K562 (cell line): Measurements from ENCODE around the gene ERLEC1. TPM values are rescaled to one million over a fixed set of nuclear protein-coding genes. Genes with fewer than 3 reads are reported as not detected.
A peak's percentile ranks its signal among the peaks of the same experiment; 100 is the strongest.

Experiments used
- ATAC-seq: fragments of 200-7000 bp; cut with Tn5 transposase; 3 replicates; pipeline ENCODE4 v1.9.1; 2020; ENCODE audit warnings: moderate library complexity
- BruUV-seq: library from RNA; stranded (reverse); fragments of 400-500 nt; replicated peaks from 2 replicates; lab custom pipeline; 2021; lab: Mats Ljungman, UMichigan
- CTCF ChIA-PET: fragments of 300-600 bp; formaldehyde crosslinking; extraction: SDS; loops from one replicate; lab custom pipeline; 2021; ENCODE audit warnings: low intra/inter-chr PET ratio; lab: Yijun Ruan, JAX
- POLR2A ChIA-PET: fragments of 300-600, 350-650 bp; sonication (Branson Sonifier 250); formaldehyde crosslinking; extraction: SDS; loops from one replicate; lab custom pipeline; 2021; ENCODE audit warnings: antibody characterized with exemption, inconsistent platforms; lab: Yijun Ruan, JAX
- DNase-seq, 4 experiments: peaks; one replicate each; pipeline versions ENCODE4 v3.0.0 to v3.0.0-alpha.2; 2011 to 2018; ENCODE audit warnings: low spot score in 3 of 4, mixed read lengths in 3 of 4; ENCODE audit errors: extremely low read depth in 1 of 4
- FAIRE-seq: peaks from 2 replicates; lab custom pipeline; 2011; peaks lifted over from hg19 to GRCh38; lab: Jason Lieb, UNC
- H2AFZ ChIP-seq: 2 replicates; pipeline ENCODE4 v1.6.0; 2011; ENCODE audit warnings: low read depth, low read length, control low read depth, inconsistent platforms
- H3K27ac ChIP-seq: fragments of 200-600 bp; 3 replicates; pipeline ENCODE4 v1.8.0; 2011; ENCODE audit warnings: low read depth, mild to moderate bottlenecking, control low read depth, inconsistent platforms, low read length, moderate library complexity, mixed read lengths; ENCODE audit errors: extremely low read depth
- H3K27me3 ChIP-seq, 2 experiments: fragments of 300-600 bp in 1 of 2; 2 replicates in 1 of 2; 3 replicates in 1 of 2; pipeline versions ENCODE4 v1.6.0 to v1.8.0; 2011; ENCODE audit warnings: inconsistent platforms in 2 of 2, low read length in 2 of 2, mild to moderate bottlenecking in 1 of 2, mixed read lengths in 1 of 2, moderate library complexity in 1 of 2; ENCODE audit not compliant: control insufficient read depth in 2 of 2, insufficient read depth in 2 of 2
- H3K36me3 ChIP-seq: fragments of 300-600 bp; 3 replicates; pipeline ENCODE4 v1.8.0; 2011; ENCODE audit warnings: mild to moderate bottlenecking, low read length, inconsistent platforms; ENCODE audit not compliant: control insufficient read depth, insufficient read depth
- H3K4me1 ChIP-seq, 2 experiments: fragments of 200-600 bp in 1 of 2; replicated peaks in 1 of 2; 2 replicates in 1 of 2; 3 replicates in 1 of 2; pipeline versions ENCODE4 v1.5.1 to v1.8.0; 2011; ENCODE audit warnings: inconsistent platforms in 2 of 2, low read length in 2 of 2, mild to moderate bottlenecking in 1 of 2, mixed read lengths in 1 of 2, moderate library complexity in 1 of 2; ENCODE audit not compliant: control insufficient read depth in 2 of 2, insufficient read depth in 2 of 2
- H3K4me2 ChIP-seq: 2 replicates; pipeline ENCODE4 v1.6.1; 2011; ENCODE audit warnings: low read length, control low read depth, inconsistent platforms, mixed read lengths; ENCODE audit not compliant: insufficient read depth
- H3K4me3 ChIP-seq: fragments of 200-600 bp; sonication (generic), shearing (Covaris generic); 2 replicates; pipeline ENCODE4 v1.5.1; 2016; ENCODE audit warnings: control low read depth, inconsistent platforms
- H3K79me2 ChIP-seq: fragments of 200-600 bp; 3 replicates; pipeline ENCODE4 v1.8.0; 2011; ENCODE audit warnings: low read length, inconsistent platforms; ENCODE audit not compliant: control insufficient read depth, insufficient read depth
- H3K9ac ChIP-seq, 2 experiments: 2 replicates each; pipeline versions ENCODE4 v1.6.0 to v1.6.1; 2011; ENCODE audit warnings: low read depth in 2 of 2, low read length in 2 of 2, control low read depth in 1 of 2, inconsistent platforms in 1 of 2, mild to moderate bottlenecking in 1 of 2, mixed read lengths in 1 of 2; ENCODE audit not compliant: insufficient read depth in 1 of 2
- H3K9me1 ChIP-seq: one replicate; pipeline ENCODE4 v1.6.0; 2011; ENCODE audit warnings: inconsistent platforms, mild to moderate bottlenecking, low read length, moderate library complexity; ENCODE audit not compliant: control insufficient read depth, insufficient read depth
- H3K9me3 ChIP-seq: replicated peaks from 2 replicates; pipeline ENCODE4 v1.5.1; 2011; ENCODE audit warnings: low read depth, low read length, inconsistent platforms; ENCODE audit not compliant: control insufficient read depth, insufficient read depth
- H4K20me1 ChIP-seq: replicated peaks from 2 replicates; pipeline ENCODE4 v1.6.1; 2011; ENCODE audit warnings: low read length, inconsistent platforms, mixed read lengths; ENCODE audit not compliant: control insufficient read depth, insufficient read depth
- DEAF1 ChIP-seq: fragments of 450-650 bp; formaldehyde crosslinking; IDR thresholded peaks from 2 replicates; pipeline ENCODE4 v1.4.0; 2020; ENCODE audit warnings: mild to moderate bottlenecking, moderate library complexity
- KDM1A ChIP-seq, 2 experiments: fragments of 450-650 bp; IDR thresholded peaks; 2 replicates each; pipeline ENCODE4 v1.6.1; 2016; ENCODE audit warnings: mild to moderate bottlenecking in 2 of 2
- MEIS2 ChIP-seq: fragments of 450-650 bp; IDR thresholded peaks from 2 replicates; pipeline ENCODE4 v1.6.1; 2014; ENCODE audit warnings: mild to moderate bottlenecking; ENCODE audit not compliant: partially characterized antibody
- NR2C2 ChIP-seq, 2 experiments: fragments of 200-800 bp in 1 of 2; sonication (Bioruptor generic) in 1 of 2; sonication (generic) in 1 of 2; formaldehyde crosslinking in 1 of 2; IDR thresholded peaks; 2 replicates each; pipeline versions ENCODE4 v1.6.1 to v1.8.0; 2016 to 2022; ENCODE audit warnings: mild to moderate bottlenecking in 1 of 2, missing compliant biosample characterization in 1 of 2, missing genetic modification characterization in 1 of 2, missing genetic modification reagents in 1 of 2
- PBX2 ChIP-seq, 2 experiments: IDR thresholded peaks in 1 of 2; conservative IDR thresholded peaks in 1 of 2; 2 replicates each; pipeline ENCODE4 v1.6.1; 2016; ENCODE audit warnings: low read depth in 2 of 2, mild to moderate bottlenecking in 1 of 2, missing compliant biosample characterization in 1 of 2, missing genetic modification characterization in 1 of 2, moderate library complexity in 1 of 2
- PHB2 ChIP-seq: fragments of 450-650 bp; IDR thresholded peaks from 2 replicates; pipeline ENCODE4 v1.6.1; 2017; ENCODE audit warnings: low read depth
- RB1 ChIP-seq: fragments of 450-650 bp; IDR thresholded peaks from 2 replicates; pipeline ENCODE4 v1.6.1; 2017; ENCODE audit warnings: low read depth, mild to moderate bottlenecking
- SMARCA5 ChIP-seq: fragments of 450-650 bp; IDR thresholded peaks from 2 replicates; pipeline ENCODE4 v1.6.1; 2016
- SMC3 ChIP-seq: conservative IDR thresholded peaks from 2 replicates; pipeline ENCODE4 v1.6.1; 2011; ENCODE audit warnings: low read depth, low read length, improper control_type of control experiment; ENCODE audit not compliant: insufficient read depth
- SPI1 ChIP-seq: IDR thresholded peaks from 2 replicates; pipeline ENCODE4 v1.6.1; 2011; ENCODE audit warnings: low read depth, low read length, control low read depth, borderline replicate concordance
- TAF9B ChIP-seq: fragments of 450-650 bp; IDR thresholded peaks from 2 replicates; pipeline ENCODE4 v1.6.1; 2018; ENCODE audit warnings: mild to moderate bottlenecking; ENCODE audit not compliant: partially characterized antibody
- ZEB2 ChIP-seq: fragments of 450-650 bp; IDR thresholded peaks from 2 replicates; pipeline ENCODE4 v1.6.1; 2016
- WGBS: fragments of 100-300 bp; shearing (Covaris generic); methylation state at CpG from one replicate; pipeline ENCODE4 v1.1.6; 2016; ENCODE audit warnings: low coverage, mixed read lengths; ENCODE audit not compliant: insufficient coverage; ENCODE audit errors: missing lambda C conversion rate; 5-methylcytosine and 5-hydroxymethylcytosine counted together
- in situ Hi-C: fragments of 300-500 bp; cut with MboI; formaldehyde crosslinking; loops from 4 replicates; pipeline ENCODE4 v1.15.0; 2018; ENCODE audit warnings: inconsistent platforms, mixed read lengths
- intact Hi-C: fragments of 100-400 bp; cut with micrococcal nuclease; formaldehyde crosslinking; loops from 2 replicates; pipeline ENCODE4 v1.14.2; 2022
- polyA plus RNA-seq, 8 experiments: library from polyadenylated mRNA; depleted of rRNA in 4 of 8; stranded (reverse) in 5 of 8; unstranded in 3 of 8; fragments of >200 nt; fragmentation: Nextera tagmentation in 2 of 8; fragmentation: Illumina TruSeq in 1 of 8; extraction: Ambion mirVana in 2 of 8; extraction: Trizol in 1 of 8; gene quantifications; 2 replicates each; pipeline versions ENCODE4 v1.2.1 to v1.2.3, GENCODE V29; 2011 to 2014; ENCODE audit warnings: inconsistent platforms in 1 of 8, missing spikeins in 1 of 8
- total RNA-seq, 7 experiments: library from RNA; depleted of rRNA in 6 of 7; stranded (reverse); fragments of >200 nt in 6 of 7; fragmentation: Illumina TruSeq in 2 of 7; extraction: Trizol in 2 of 7; gene quantifications; 2 replicates each; pipeline versions ENCODE4 v1.2.1 to v1.2.3, GENCODE V29; 2011 to 2021; ENCODE audit warnings: low replicate concordance in 1 of 7

ERLEC1 gene
- total and polyA plus RNA-seq, 9 of the 15 experiments (the other 6 are each of a cell fraction or from before 2014, with no cell fraction given) = 12.0 to 41.6 (median 30.6) TPM

- no peak for TF ChIP-seq PHB2
- no peak for TF ChIP-seq ZEB2
- TF ChIP-seq TAF9B = no peak
- TF ChIP-seq DEAF1 (CRISPR knock-in tag) = no peak
Measured at GRCh38 chr2:53767405-53768241, 19.2 kb upstream of the ERLEC1 start, which contains the start of gene CHAC2 (continued).

GRCh38 chr2:53768242-53768542 lies 18.7 kb upstream of the ERLEC1 start:
- H3K9me3 ChIP-seq = no peaks in the 10 kb centered on the region
- TF ChIP-seq RB1 (0 out of 2 replicates have a peak, but pooled peaks have one; percentile 27), NR2C2 (CRISPR knock-in tag; IDR thresholded peaks at IDR 0.05) (0 out of 2 replicates have a peak, but pooled peaks have one; percentile 1), NR2C2 (tag; IDR thresholded peaks at IDR 0.05) (no peak), SMARCA5 (no peak), SPI1 (no peak), PBX2 (CRISPR knock-in tag; IDR thresholded peaks at IDR 0.05; ENCODE audit: low read depth) (no peak), PBX2 (tag; conservative IDR thresholded peaks at IDR 0.05; ENCODE audit: low read depth) (0 out of 2 replicates have a peak, but pooled peaks have one; percentile 21), KDM1A (IDR thresholded peaks at IDR 0.05) (no peak), MEIS2 (peak; percentile 9), SMC3 (no peak)

More at GRCh38 chr2:53768242-53768542, 18.7 kb upstream of the ERLEC1 start:
- Histone ChIP-seq H3K79me2 (peaks cover 73% of the 10 kb centered on the region), H3K27me3 (no peaks in the 10 kb centered on the region), H3K4me1 (peaks cover 0 to 34% of the 10 kb centered on the region in 2 experiments; a peak in 3 of 5 replicates), H2AFZ (peak overlapping the region; percentile 94), H3K27ac (peak overlapping the region; percentile 90), H3K4me3 (peak overlapping the region; percentile 62), H4K20me1 (no peaks in the 10 kb centered on the region; the same call in 1 of the 2 replicates), H3K4me2 (peak overlapping the region; percentile 83), H3K9ac (peak overlapping the region; percentile 83 to 96), H3K9me1 (no peaks in the 10 kb centered on the region), H3K36me3 (peaks cover 24% of the 10 kb centered on the region; the same call in 2 of the 3 replicates)
- in situ Hi-C loops = no loop called here
- no peak for FAIRE-seq
- POLR2A ChIA-PET = interaction anchor here (0.7 to 4.3 kb wide), 9 partner anchors 10 to 137 kb away, joined by 3 to 45 read pairs (median 5); partner anchors contain the start of genes ASB3 and ERLEC1
- peak; percentile 65 for ATAC-seq
- WGBS = 0% methylated on average over 12 of the region's 12 CpGs
- intact Hi-C loops = loop anchor here (5.0 kb wide), 1 partner anchor 101 kb away; no protein-coding TSS in a partner anchor
- CTCF ChIA-PET = no interaction called here
- BruUV-seq = no TSS peak
- DNase-seq = peak in 2 of 4 experiments; percentile 43 to 54
